ENCODE results near the gene FRMD5. TPM values are rescaled to one million over a fixed set of nuclear protein-coding genes. Genes with fewer than 3 reads are reported as not detected.

FRMD5 gene
- polyA plus RNA-seq, 1 experiment, result 5.2 TPM

DNA sequence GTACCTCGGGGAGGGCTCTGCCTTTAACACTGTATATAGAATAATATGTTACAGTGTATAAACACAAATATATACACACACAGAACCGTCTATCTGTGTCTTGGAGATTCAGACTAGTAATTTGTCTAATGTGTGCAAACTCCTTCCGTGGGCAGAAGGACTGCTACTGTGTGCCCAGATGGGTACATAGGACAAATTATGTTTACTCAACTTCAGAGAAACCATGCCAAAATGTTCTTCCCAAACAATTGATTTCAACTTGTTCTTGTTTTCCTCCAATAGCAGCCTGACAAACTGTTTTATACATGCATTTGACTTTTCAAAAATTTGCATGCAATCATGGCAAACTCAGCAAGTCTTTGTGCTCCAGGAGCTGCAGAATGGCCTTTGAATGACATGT, 97.5 kb downstream of the FRMD5 start:
- H3K27me3 ChIP-seq (ENCODE audit: control insufficient read depth, insufficient read depth, low read length), result no peaks in the 10 kb centered on the region
- H3K4me3 ChIP-seq (ENCODE audit: low read depth, low read length), result no peak overlapping the region
- no peak overlapping the region for H3K27ac ChIP-seq (ENCODE audit: low read depth, low read length)
- ChIA-PET POLR2A (no interaction called here), CTCF (interaction anchor here (1.1 to 1.7 kb wide), 2 partner anchors 32 kb away, joined by 3 to 6 read pairs; no protein-coding TSS in a partner anchor)
- TF ChIP-seq, protein P1, sequence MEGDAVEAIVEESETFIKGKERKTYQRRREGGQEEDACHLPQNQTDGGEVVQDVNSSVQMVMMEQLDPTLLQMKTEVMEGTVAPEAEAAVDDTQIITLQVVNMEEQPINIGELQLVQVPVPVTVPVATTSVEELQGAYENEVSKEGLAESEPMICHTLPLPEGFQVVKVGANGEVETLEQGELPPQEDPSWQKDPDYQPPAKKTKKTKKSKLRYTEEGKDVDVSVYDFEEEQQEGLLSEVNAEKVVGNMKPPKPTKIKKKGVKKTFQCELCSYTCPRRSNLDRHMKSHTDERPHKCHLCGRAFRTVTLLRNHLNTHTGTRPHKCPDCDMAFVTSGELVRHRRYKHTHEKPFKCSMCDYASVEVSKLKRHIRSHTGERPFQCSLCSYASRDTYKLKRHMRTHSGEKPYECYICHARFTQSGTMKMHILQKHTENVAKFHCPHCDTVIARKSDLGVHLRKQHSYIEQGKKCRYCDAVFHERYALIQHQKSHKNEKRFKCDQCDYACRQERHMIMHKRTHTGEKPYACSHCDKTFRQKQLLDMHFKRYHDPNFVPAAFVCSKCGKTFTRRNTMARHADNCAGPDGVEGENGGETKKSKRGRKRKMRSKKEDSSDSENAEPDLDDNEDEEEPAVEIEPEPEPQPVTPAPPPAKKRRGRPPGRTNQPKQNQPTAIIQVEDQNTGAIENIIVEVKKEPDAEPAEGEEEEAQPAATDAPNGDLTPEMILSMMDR (IDR thresholded peaks at IDR 0.05; ENCODE audit: low read depth, low read length), result no peak
- no peak for DNase-seq (ENCODE audit: low read depth, low spot score)
- H3K9me3 ChIP-seq (ENCODE audit: control insufficient read depth, insufficient read depth, low read length), result no peaks in the 10 kb centered on the region

DNA sequence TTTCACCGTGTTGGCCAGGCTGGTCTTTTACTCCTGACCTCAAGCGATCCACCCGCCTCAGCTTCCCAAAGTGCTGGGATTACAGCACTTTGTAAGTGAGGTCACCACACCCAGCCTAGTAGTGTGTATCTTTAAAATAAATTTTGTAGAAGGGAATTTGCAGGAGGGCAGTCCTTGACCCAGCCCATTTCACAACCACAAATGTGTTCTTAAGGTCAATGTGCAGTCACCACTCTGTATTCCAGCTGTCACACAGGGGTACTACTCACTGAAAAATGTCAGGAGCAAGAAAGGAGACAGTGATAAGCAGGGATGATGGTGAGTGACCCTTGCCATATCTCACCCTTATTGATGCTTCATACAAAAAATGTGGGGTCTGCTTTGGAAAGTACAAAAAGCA, 98.5 kb downstream of the FRMD5 start:
- CTCF ChIA-PET, result interaction anchor here (1.7 kb wide), 1 partner anchor 31 kb away, joined by 3 read pairs; no protein-coding TSS in a partner anchor
- H3K27ac ChIP-seq (ENCODE audit: low read depth, low read length), result no peak overlapping the region
- H3K4me3 ChIP-seq (ENCODE audit: low read depth, low read length), result no peak overlapping the region
- no peak for DNase-seq (ENCODE audit: low read depth, low spot score)
- TF ChIP-seq, protein P1 (IDR thresholded peaks at IDR 0.05; ENCODE audit: low read depth, low read length), result no peak
- POLR2A ChIA-PET, result no interaction called here
- no peaks in the 10 kb centered on the region for H3K27me3 ChIP-seq (ENCODE audit: control insufficient read depth, insufficient read depth, low read length)
- no peaks in the 10 kb centered on the region for H3K9me3 ChIP-seq (ENCODE audit: control insufficient read depth, insufficient read depth, low read length)

DNA sequence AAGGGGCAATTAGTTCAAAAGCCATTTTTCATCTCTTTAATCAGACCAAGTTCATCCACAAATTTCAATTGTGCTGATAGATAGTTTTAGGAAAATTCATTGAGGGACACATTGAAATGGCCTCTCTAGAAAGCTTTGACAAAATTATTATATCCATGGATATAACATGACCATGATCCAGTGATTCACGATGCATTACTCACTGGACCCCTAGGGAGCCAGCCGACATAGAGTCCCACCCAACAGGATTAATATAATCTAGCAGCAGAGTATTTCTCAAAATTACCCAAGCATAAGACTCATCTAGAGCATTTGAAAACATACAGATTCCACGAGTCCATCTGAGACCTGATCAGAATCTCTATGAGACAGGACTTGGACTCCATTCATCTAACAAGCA, 100.3 kb downstream of the FRMD5 start:
- CTCF ChIA-PET, result interaction anchor here (2.0 kb wide), 1 partner anchor 29 kb away, joined by 7 read pairs; no protein-coding TSS in a partner anchor

GRCh38 chr15:44093836-44094235, 101.2 kb downstream of the FRMD5 start:
- CTCF ChIA-PET, result interaction anchor here (0.5 to 2.0 kb wide), 2 partner anchors 28 to 137 kb away, joined by 3 to 7 read pairs; no protein-coding TSS in a partner anchor
- POLR2A ChIA-PET, result no interaction called here
- no peaks in the 10 kb centered on the region for H3K9me3 ChIP-seq (ENCODE audit: control insufficient read depth, insufficient read depth, low read length)
- no peak for DNase-seq (ENCODE audit: low read depth, low spot score)
- no peak overlapping the region for H3K27ac ChIP-seq (ENCODE audit: low read depth, low read length)
- TF ChIP-seq, protein P1 (IDR thresholded peaks at IDR 0.05; ENCODE audit: low read depth, low read length), result no peak
- no peaks in the 10 kb centered on the region for H3K27me3 ChIP-seq (ENCODE audit: control insufficient read depth, insufficient read depth, low read length)
- H3K4me3 ChIP-seq (ENCODE audit: low read depth, low read length), result no peak overlapping the region

More for the DNA sequence above, 100.3 kb downstream of the FRMD5 start:
- no peaks in the 10 kb centered on the region for H3K9me3 ChIP-seq (ENCODE audit: control insufficient read depth, insufficient read depth, low read length)
- TF ChIP-seq, protein P1 (IDR thresholded peaks at IDR 0.05; ENCODE audit: low read depth, low read length), result no peak
- no peak overlapping the region for H3K27ac ChIP-seq (ENCODE audit: low read depth, low read length)
- H3K27me3 ChIP-seq (ENCODE audit: control insufficient read depth, insufficient read depth, low read length), result no peaks in the 10 kb centered on the region
- no peak for DNase-seq (ENCODE audit: low read depth, low spot score)
- H3K4me3 ChIP-seq (ENCODE audit: low read depth, low read length), result no peak overlapping the region
- POLR2A ChIA-PET, result no interaction called here

DNA sequence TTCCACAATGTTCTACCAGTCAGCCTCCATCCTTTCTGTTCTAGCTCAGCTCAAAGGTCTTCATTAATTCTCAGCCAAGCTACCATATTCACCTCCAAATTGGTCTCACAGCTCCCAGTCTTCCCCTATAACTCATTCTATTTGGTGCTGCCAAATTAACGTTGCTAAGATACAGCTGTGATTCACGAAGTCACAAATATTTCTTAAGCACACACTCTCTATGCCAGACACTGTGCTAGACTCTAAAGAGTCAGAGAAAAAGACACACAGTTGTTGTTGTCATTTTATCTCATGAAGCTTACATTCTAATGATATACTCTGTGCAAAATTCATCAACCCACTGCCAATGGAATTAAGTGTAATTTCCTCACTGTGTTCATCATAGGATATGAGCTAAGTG, 102.8 kb downstream of the FRMD5 start:
- Histone ChIP-seq H3K27ac (ENCODE audit: low read depth, low read length) (no peak overlapping the region), H3K9me3 (ENCODE audit: control insufficient read depth, insufficient read depth, low read length) (no peaks in the 10 kb centered on the region), H3K27me3 (ENCODE audit: control insufficient read depth, insufficient read depth, low read length) (no peaks in the 10 kb centered on the region), H3K4me3 (ENCODE audit: low read depth, low read length) (no peak overlapping the region)
- no peak for DNase-seq (ENCODE audit: low read depth, low spot score)
- POLR2A ChIA-PET, result no interaction called here
- TF ChIP-seq, protein P1 (IDR thresholded peaks at IDR 0.05; ENCODE audit: low read depth, low read length), result no peak
- CTCF ChIA-PET, result interaction anchor here (0.6 kb wide), 1 partner anchor 188 kb away, joined by 3 read pairs; no protein-coding TSS in a partner anchor

Data from AG04450 (cell line).